OCI-LY3 (cell line): ENCODE measurements around the gene NCOA1.

Source experiments
- CTCF ChIP-seq: fragments of 200-600, 300-600 bp; sonication (generic); IDR thresholded peaks from 2 replicates; pipeline ENCODE4 v1.5.1; 2014; ENCODE audit warnings: antibody characterized with exemption, low read length, low read depth
- EZH2phosphoT487 ChIP-seq: fragments of 200-600 bp; shearing (Covaris generic); IDR thresholded peaks from 2 replicates; pipeline ENCODE4 v1.6.1; 2018; ENCODE audit warnings: antibody characterized with exemption, mixed run types, low read depth

GRCh38 chr2:24712296-24712695, 221.2 kb downstream of the NCOA1 start:
- no peak for TF ChIP-seq CTCF
- no peak for TF ChIP-seq EZH2phosphoT487
